DND-41 (cell line): ENCODE data around the gene PHLDB2.
"Not testable (repeated sequence)": the region's sequence is repeated elsewhere in the genome, so short reads cannot be mapped to it uniquely, and the experiment has no call there.

Experiments
- ATAC-seq: fragments of 200-7000 bp; cut with Tn5 transposase; 3 replicates; pipeline ENCODE4 v1.9.1; 2021; ENCODE audit warnings: low read depth; ENCODE audit not compliant: insufficient read depth
- DNase-seq: peaks from one replicate; pipeline ENCODE4 v3.0.0-alpha.2; 2020
- H2AFZ ChIP-seq: 2 replicates; pipeline ENCODE4 v1.6.0; 2012; ENCODE audit warnings: low read depth, low read length
- H3K27ac ChIP-seq: 2 replicates; pipeline ENCODE4 v1.5.1; 2012; ENCODE audit warnings: low read length, inconsistent platforms
- H3K27me3 ChIP-seq: fragments of 200-600 bp; sonication (generic); 2 replicates; pipeline ENCODE4 v1.6.0; 2012; ENCODE audit warnings: low read length, mild to moderate bottlenecking, inconsistent platforms; ENCODE audit not compliant: insufficient read depth, poor library complexity
- H3K36me3 ChIP-seq: 2 replicates; pipeline ENCODE4 v1.5.1; 2012; ENCODE audit warnings: low read length, inconsistent platforms; ENCODE audit not compliant: insufficient read depth
- H3K4me1 ChIP-seq: 2 replicates; pipeline ENCODE4 v1.5.1; 2012; ENCODE audit warnings: mild to moderate bottlenecking, low read length; ENCODE audit not compliant: insufficient read depth
- H3K4me2 ChIP-seq: 2 replicates; pipeline ENCODE4 v1.6.0; 2012; ENCODE audit warnings: mild to moderate bottlenecking, moderate library complexity, low read length, inconsistent platforms; ENCODE audit not compliant: insufficient read depth
- H3K4me3 ChIP-seq, 2 experiments: fragments of 200-600 bp in 1 of 2; shearing (Covaris generic) in 1 of 2; 2 replicates each; pipeline ENCODE4 v1.5.1; 2012 to 2016; ENCODE audit warnings: inconsistent platforms in 2 of 2, low read length in 2 of 2, mild to moderate bottlenecking in 2 of 2, low read depth in 1 of 2, moderate library complexity in 1 of 2
- H3K79me2 ChIP-seq: 2 replicates; pipeline ENCODE4 v1.6.0; 2012; ENCODE audit warnings: low read length, inconsistent platforms; ENCODE audit not compliant: insufficient read depth
- H3K9ac ChIP-seq: 2 replicates; pipeline ENCODE4 v1.6.0; 2012; ENCODE audit warnings: low read depth, mild to moderate bottlenecking, inconsistent platforms, low read length, moderate library complexity
- H3K9me3 ChIP-seq: 2 replicates; pipeline ENCODE4 v1.5.1; 2012; ENCODE audit warnings: low read length, moderate library complexity, mild to moderate bottlenecking, inconsistent platforms; ENCODE audit not compliant: insufficient read depth, severe bottlenecking
- H4K20me1 ChIP-seq: 2 replicates; pipeline ENCODE4 v1.6.0; 2012; ENCODE audit warnings: low read length; ENCODE audit not compliant: insufficient read depth
- CTCF ChIP-seq: IDR thresholded peaks from 2 replicates; pipeline ENCODE4 v1.5.1; 2012; ENCODE audit warnings: borderline replicate concordance, low read length, moderate library complexity, mild to moderate bottlenecking; ENCODE audit not compliant: poor library complexity, severe bottlenecking; ENCODE audit errors: extremely low read depth
- EZH2 ChIP-seq: IDR thresholded peaks from 3 replicates; pipeline ENCODE4 v1.6.1; 2012; ENCODE audit warnings: borderline replicate concordance, low read depth, mild to moderate bottlenecking, moderate library complexity, low read length, inconsistent platforms; ENCODE audit not compliant: severe bottlenecking

PHLDB2 gene

GRCh38 chr3:111812701-111813100 is 46.4 kb upstream of the PHLDB2 start:
- H3K4me2 ChIP-seq, result no peak overlapping the region

GRCh38 chr3:111813441-111813840 is 45.6 kb upstream of the PHLDB2 start:
- ATAC-seq, result no peak

More at GRCh38 chr3:111812701-111813100, 46.4 kb upstream of the PHLDB2 start:
- Histone ChIP-seq H3K9ac (no peak overlapping the region), H3K27ac (no peak overlapping the region), H3K36me3 (no peaks in the 10 kb centered on the region), H4K20me1 (no peaks in the 10 kb centered on the region), H2AFZ (no peak overlapping the region), H3K4me1 (0 out of 2 replicates have a peak, but pooled peaks cover 2% of the 10 kb centered on the region), H3K9me3 (peaks cover 2% of the 10 kb centered on the region), H3K27me3 (no peaks in the 10 kb centered on the region), H3K79me2 (no peaks in the 10 kb centered on the region), H3K4me3 (no peak overlapping the region)
- no peak for DNase-seq
- TF ChIP-seq CTCF (no peak), EZH2 (no peak)
- no peak for ATAC-seq

GRCh38 chr3:111813979-111814378 is 45.1 kb upstream of the PHLDB2 start:
- no peak for TF ChIP-seq CTCF
- TF ChIP-seq EZH2, result no peak
- no peak overlapping the region for H3K27ac ChIP-seq
- no peak overlapping the region for H3K4me2 ChIP-seq
- no peaks in the 10 kb centered on the region for H3K27me3 ChIP-seq
- ATAC-seq (no peak), DNase-seq (no peak)
- H3K79me2 ChIP-seq, result no peaks in the 10 kb centered on the region
- H3K4me3 ChIP-seq, result no peak overlapping the region
- peaks cover 2% of the 10 kb centered on the region for H3K9me3 ChIP-seq
- no peaks in the 10 kb centered on the region for H4K20me1 ChIP-seq
- no peak overlapping the region for H2AFZ ChIP-seq
- no peaks in the 10 kb centered on the region for H3K36me3 ChIP-seq
- no peak overlapping the region for H3K9ac ChIP-seq
- H3K4me1 ChIP-seq, result 0 out of 2 replicates have a peak, but pooled peaks cover 2% of the 10 kb centered on the region

More at GRCh38 chr3:111813441-111813840, 45.6 kb upstream of the PHLDB2 start:
- no peaks in the 10 kb centered on the region for H3K79me2 ChIP-seq
- no peak overlapping the region for H3K9ac ChIP-seq
- H3K4me3 ChIP-seq, result no peak overlapping the region
- H3K9me3 ChIP-seq, result peaks cover 2% of the 10 kb centered on the region
- no peak for DNase-seq
- H3K4me1 ChIP-seq, result 0 out of 2 replicates have a peak, but pooled peaks cover 2% of the 10 kb centered on the region
- TF ChIP-seq CTCF, result no peak
- no peak for TF ChIP-seq EZH2
- H3K27ac ChIP-seq, result no peak overlapping the region
- no peaks in the 10 kb centered on the region for H4K20me1 ChIP-seq
- no peak overlapping the region for H2AFZ ChIP-seq
- no peaks in the 10 kb centered on the region for H3K36me3 ChIP-seq
- no peak overlapping the region for H3K4me2 ChIP-seq
- H3K27me3 ChIP-seq, result no peaks in the 10 kb centered on the region

GRCh38 chr3:111816771-111817170 is 42.3 kb upstream of the PHLDB2 start:
- not testable (repeated sequence) for DNase-seq, H3K79me2 ChIP-seq, H3K9ac ChIP-seq, H3K9me3 ChIP-seq, H2AFZ ChIP-seq, H3K4me1 ChIP-seq, H3K4me2 ChIP-seq, H3K4me3 ChIP-seq, H4K20me1 ChIP-seq, H3K27ac ChIP-seq, H3K27me3 ChIP-seq, H3K36me3 ChIP-seq, ATAC-seq
